OCI-LY7 (cell line): ENCODE measurements around the gene DGAT2. TPM values are rescaled to one million over a fixed set of nuclear protein-coding genes. Genes with fewer than 3 reads are reported as not detected.

Source experiments
- BruUV-seq: library from RNA; stranded (reverse); fragments of 400-500 nt; replicated peaks from 2 replicates; lab custom pipeline; 2021; lab: Mats Ljungman, UMichigan
- CTCF ChIA-PET: fragments of 300-600 bp; sonication (Branson Sonifier 250); formaldehyde crosslinking; loops from one replicate; lab custom pipeline; 2022; ENCODE audit warnings: antibody characterized with exemption; ENCODE audit not compliant: unreplicated experiment; lab: Charles Lee
- POLR2A ChIA-PET: fragments of 300-600 bp; sonication (Branson Sonifier 250); formaldehyde crosslinking; loops from one replicate; lab custom pipeline; 2022; ENCODE audit warnings: antibody characterized with exemption; lab: Charles Lee
- DNase-seq: peaks from one replicate; pipeline ENCODE4 v3.0.0-alpha.2; 2015; ENCODE audit warnings: low spot score
- H2AFZ ChIP-seq: fragments of 200-600 bp; sonication (generic), shearing (Covaris generic); 2 replicates; pipeline ENCODE4 v1.6.1; 2014; ENCODE audit warnings: mild to moderate bottlenecking, antibody characterized with exemption, low read length, moderate library complexity
- H3K27ac ChIP-seq: fragments of 200-600 bp; sonication (generic); 2 replicates; pipeline ENCODE4 v1.5.1; 2014; ENCODE audit warnings: mixed run types, low read depth, mild to moderate bottlenecking, moderate library complexity, low read length, inconsistent platforms; ENCODE audit not compliant: poor library complexity, severe bottlenecking
- H3K36me3 ChIP-seq: fragments of 200-600 bp; sonication (generic); 2 replicates; pipeline ENCODE4 v1.6.1; 2014; ENCODE audit warnings: mild to moderate bottlenecking, antibody characterized with exemption, low read length, moderate library complexity, mixed read lengths; ENCODE audit not compliant: insufficient read depth
- H3K4me1 ChIP-seq: fragments of 200-600 bp; sonication (generic); 2 replicates; pipeline ENCODE4 v1.5.1; 2014; ENCODE audit warnings: mild to moderate bottlenecking, low read length; ENCODE audit not compliant: insufficient read depth, poor library complexity, severe bottlenecking
- H3K4me2 ChIP-seq: fragments of 200-600 bp; sonication (generic); 2 replicates; pipeline ENCODE4 v1.6.1; 2014; ENCODE audit warnings: mild to moderate bottlenecking, low read length
- H3K4me3 ChIP-seq: fragments of 200-600 bp; sonication (generic); 2 replicates; pipeline ENCODE4 v1.5.1; 2014; ENCODE audit warnings: mild to moderate bottlenecking, low read depth, low read length; ENCODE audit not compliant: poor library complexity, severe bottlenecking
- H3K79me2 ChIP-seq: fragments of 200-600 bp; sonication (generic); 2 replicates; pipeline ENCODE4 v1.6.1; 2016; ENCODE audit warnings: low read depth, mild to moderate bottlenecking, low read length, moderate library complexity, mixed read lengths; ENCODE audit not compliant: insufficient read depth
- H3K9me2 ChIP-seq: fragments of 200-600 bp; sonication (generic); 2 replicates; pipeline ENCODE4 v1.6.1; 2016; ENCODE audit warnings: mild to moderate bottlenecking, low read length, mixed read lengths; ENCODE audit not compliant: insufficient read depth
- H3K9me3 ChIP-seq: fragments of 200-600 bp; sonication (generic); 2 replicates; pipeline ENCODE4 v1.6.1; 2014; ENCODE audit warnings: mild to moderate bottlenecking, mixed run types, low read length, mixed read lengths
- H4K20me1 ChIP-seq: fragments of 200-600 bp; sonication (generic); 2 replicates; pipeline ENCODE4 v1.6.1; 2014; ENCODE audit warnings: mild to moderate bottlenecking, antibody characterized with exemption, low read length, moderate library complexity, mixed read lengths; ENCODE audit not compliant: insufficient read depth
- EZH2phosphoT487 ChIP-seq: fragments of 200-600 bp; sonication (generic); IDR thresholded peaks from 2 replicates; pipeline ENCODE4 v1.6.1; 2018; ENCODE audit warnings: low read depth, borderline replicate concordance, mild to moderate bottlenecking, mixed run types, antibody characterized with exemption, low read length, moderate library complexity, mixed read lengths
- intact Hi-C: fragments of 100-400 bp; cut with micrococcal nuclease; formaldehyde crosslinking; loops from one replicate; pipeline ENCODE4 v1.10.0; 2022; ENCODE audit not compliant: unreplicated experiment
- total RNA-seq, 2 experiments: library from RNA; depleted of rRNA in 1 of 2; stranded (reverse); fragments of >200 nt in 1 of 2; shearing (Covaris generic) in 1 of 2; gene quantifications; 2 replicates each; pipeline ENCODE4 v1.2.3, GENCODE V29; 2014 to 2022
- TF ChIP-seq, protein P1 (sequence below): fragments of 200-600 bp; sonication (generic); conservative IDR thresholded peaks from 2 replicates; pipeline ENCODE4 v1.5.1; 2014; ENCODE audit warnings: mild to moderate bottlenecking, antibody characterized with exemption, low read length, moderate library complexity, mixed read lengths

DGAT2 gene
- total RNA-seq, 2 experiments from 2014 or later: 5.6 to 6.5 TPM

- CTCF ChIA-PET: interaction anchor here (0.5 kb wide), 1 partner anchor 27 kb away, joined by 3 read pairs; no protein-coding TSS in a partner anchor
- Histone ChIP-seq H3K27ac (peak overlapping the region; percentile 99), H3K79me2 (peaks cover 93% of the 10 kb centered on the region), H4K20me1 (no peaks in the 10 kb centered on the region), H3K4me1 (peaks cover 88% of the 10 kb centered on the region), H3K36me3 (peaks cover 67% of the 10 kb centered on the region), H3K9me2 (no peaks in the 10 kb centered on the region), H3K4me2 (peak overlapping the region; percentile 75; the same call in 1 of the 2 replicates), H3K4me3 (peak overlapping the region; percentile 64), H3K9me3 (peaks cover 15% of the 10 kb centered on the region; the same call in 1 of the 2 replicates), H2AFZ (no peak overlapping the region)
- no TSS peak for BruUV-seq
- no peak for TF ChIP-seq EZH2phosphoT487
- TF ChIP-seq, protein P1, sequence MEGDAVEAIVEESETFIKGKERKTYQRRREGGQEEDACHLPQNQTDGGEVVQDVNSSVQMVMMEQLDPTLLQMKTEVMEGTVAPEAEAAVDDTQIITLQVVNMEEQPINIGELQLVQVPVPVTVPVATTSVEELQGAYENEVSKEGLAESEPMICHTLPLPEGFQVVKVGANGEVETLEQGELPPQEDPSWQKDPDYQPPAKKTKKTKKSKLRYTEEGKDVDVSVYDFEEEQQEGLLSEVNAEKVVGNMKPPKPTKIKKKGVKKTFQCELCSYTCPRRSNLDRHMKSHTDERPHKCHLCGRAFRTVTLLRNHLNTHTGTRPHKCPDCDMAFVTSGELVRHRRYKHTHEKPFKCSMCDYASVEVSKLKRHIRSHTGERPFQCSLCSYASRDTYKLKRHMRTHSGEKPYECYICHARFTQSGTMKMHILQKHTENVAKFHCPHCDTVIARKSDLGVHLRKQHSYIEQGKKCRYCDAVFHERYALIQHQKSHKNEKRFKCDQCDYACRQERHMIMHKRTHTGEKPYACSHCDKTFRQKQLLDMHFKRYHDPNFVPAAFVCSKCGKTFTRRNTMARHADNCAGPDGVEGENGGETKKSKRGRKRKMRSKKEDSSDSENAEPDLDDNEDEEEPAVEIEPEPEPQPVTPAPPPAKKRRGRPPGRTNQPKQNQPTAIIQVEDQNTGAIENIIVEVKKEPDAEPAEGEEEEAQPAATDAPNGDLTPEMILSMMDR: no peak
- no peak for DNase-seq
- intact Hi-C loops: no loop called here
- POLR2A ChIA-PET: interaction anchor here (1.1 to 5.4 kb wide), 3 partner anchors 10 to 14 kb away, joined by 3 to 17 read pairs (median 4); no protein-coding TSS in a partner anchor
These were observed 54.0 kb downstream of the DGAT2 start for GRCh38 chr11:75822541-75822940.

DNA sequence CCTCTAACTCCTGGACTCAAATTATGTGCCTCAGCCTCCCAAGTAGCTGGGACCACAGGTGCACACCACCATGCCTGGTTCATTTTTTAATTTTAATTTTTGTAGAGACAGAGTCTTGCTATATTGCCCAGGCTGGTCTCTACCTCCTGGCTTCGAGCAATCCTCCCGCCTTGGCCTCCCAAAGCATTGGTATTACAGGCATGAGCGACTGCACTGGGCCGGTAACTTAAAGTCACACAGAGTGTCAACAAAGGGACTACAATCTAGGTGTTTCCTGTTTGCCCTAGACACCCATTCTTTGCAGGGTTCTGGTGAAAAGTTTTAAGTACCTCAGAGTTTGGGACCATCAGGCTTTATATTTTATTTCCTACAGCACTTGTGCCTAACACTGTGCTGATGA lies 54.8 kb downstream of the DGAT2 start:
- intact Hi-C loops: no loop called here
- peaks cover 93% of the 10 kb centered on the region for H3K79me2 ChIP-seq
- H3K27ac ChIP-seq: peak overlapping the region; percentile 99
- H3K4me3 ChIP-seq: peak overlapping the region; percentile 64
- no TSS peak for BruUV-seq
- ChIA-PET POLR2A (interaction anchor here (1.9 to 5.4 kb wide), 4 partner anchors 8 to 13 kb away, joined by 10 to 19 read pairs (median 18); partner anchors contain the start of gene UVRAG), CTCF (no interaction called here)
- no peak overlapping the region for H2AFZ ChIP-seq
- DNase-seq: peak; percentile 62
- peak overlapping the region; percentile 75 for H3K4me2 ChIP-seq
- TF ChIP-seq, protein P1: no peak
- TF ChIP-seq EZH2phosphoT487: no peak
- H3K9me3 ChIP-seq: peaks cover 15% of the 10 kb centered on the region; the same call in 1 of the 2 replicates
- no peaks in the 10 kb centered on the region for H4K20me1 ChIP-seq
- peaks cover 65% of the 10 kb centered on the region for H3K36me3 ChIP-seq
- H3K4me1 ChIP-seq: peaks cover 82% of the 10 kb centered on the region
- H3K9me2 ChIP-seq: no peaks in the 10 kb centered on the region

GRCh38 chr11:75823946-75824345 lies 55.4 kb downstream of the DGAT2 start:
- H3K4me1 ChIP-seq: peaks cover 77% of the 10 kb centered on the region
- no peak overlapping the region for H2AFZ ChIP-seq
- ChIA-PET POLR2A (interaction anchor here (0.7 to 5.4 kb wide), 10 partner anchors 8 to 301 kb away, joined by 3 to 19 read pairs (median 5); partner anchors contain the start of gene UVRAG), CTCF (no interaction called here)
- H3K9me3 ChIP-seq: peaks cover 15% of the 10 kb centered on the region; the same call in 1 of the 2 replicates
- intact Hi-C loops: no loop called here
- BruUV-seq: TSS peak; percentile 7
- no peak for DNase-seq
- H4K20me1 ChIP-seq: no peaks in the 10 kb centered on the region
- H3K79me2 ChIP-seq: peaks cover 93% of the 10 kb centered on the region
- peak overlapping the region; percentile 75 for H3K4me2 ChIP-seq
- H3K4me3 ChIP-seq: peak overlapping the region; percentile 64
- no peaks in the 10 kb centered on the region for H3K9me2 ChIP-seq
- no peak for TF ChIP-seq EZH2phosphoT487
- TF ChIP-seq, protein P1: no peak
- peak overlapping the region; percentile 99 for H3K27ac ChIP-seq
- H3K36me3 ChIP-seq: peaks cover 67% of the 10 kb centered on the region
